T-helper 2 cell treated with Interferon-gamma antibody and Interleukin-4, amounts not matched to agents 100 ng/mL and 5 ng/mL, for 36 hours (primary cell): ENCODE measurements around the gene FYN. TPM values are rescaled to one million over a fixed set of nuclear protein-coding genes. Genes with fewer than 3 reads are reported as not detected.

Experiments used
- intact Hi-C: fragments of 100-400 bp; cut with micrococcal nuclease; formaldehyde crosslinking; loops from one replicate; pipeline ENCODE4 v1.15.1; 2023
- total RNA-seq: library from RNA; stranded (reverse); gene quantifications from 2 replicates; pipeline ENCODE4 v1.2.3, GENCODE V29; 2022

FYN gene
- total RNA-seq, 1 donor from 2014 or later, result 125 TPM

DNA sequence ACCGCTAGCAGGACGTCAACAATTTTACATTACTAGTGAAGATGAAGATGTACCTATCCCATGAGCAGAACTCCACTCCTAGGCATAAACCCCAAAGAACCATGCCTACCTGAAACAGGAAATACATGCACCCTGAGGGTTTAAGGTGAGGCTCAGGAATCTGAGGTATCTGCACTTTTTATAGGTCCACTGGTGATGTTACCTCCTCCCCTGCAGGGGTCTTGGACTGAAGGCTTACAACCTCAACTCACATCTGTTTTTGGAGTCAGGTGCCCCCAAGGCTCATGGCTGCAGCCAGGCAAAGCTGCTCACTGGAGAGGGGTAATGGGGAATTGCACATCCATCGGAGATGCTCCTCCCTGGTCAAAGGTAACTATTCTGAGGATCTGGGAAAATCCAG, 135.1 kb downstream of the FYN start:
- intact Hi-C loops, result no loop called here

DNA sequence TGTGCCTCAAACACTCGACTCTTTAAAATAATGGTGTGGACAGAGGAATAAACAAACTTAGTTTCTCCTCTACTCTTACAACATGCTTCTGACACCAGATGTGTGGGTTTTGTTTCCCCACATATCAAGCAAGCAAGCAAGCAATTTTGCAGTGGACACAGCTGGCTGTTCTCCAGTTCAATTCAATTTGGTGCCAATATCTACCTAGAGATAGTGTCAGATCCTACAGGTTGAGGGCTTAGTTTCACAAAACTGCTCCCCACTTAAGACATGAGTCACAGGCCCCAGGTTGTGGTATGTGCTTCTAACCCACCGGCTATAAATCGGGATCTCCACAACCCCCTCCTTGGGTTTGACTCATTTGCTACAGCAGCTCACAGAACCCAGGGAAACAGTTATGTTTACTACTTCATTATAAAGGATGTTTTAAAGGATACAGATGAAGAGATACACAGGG, 136.2 kb downstream of the FYN start:
- intact Hi-C loops, result no loop called here

DNA sequence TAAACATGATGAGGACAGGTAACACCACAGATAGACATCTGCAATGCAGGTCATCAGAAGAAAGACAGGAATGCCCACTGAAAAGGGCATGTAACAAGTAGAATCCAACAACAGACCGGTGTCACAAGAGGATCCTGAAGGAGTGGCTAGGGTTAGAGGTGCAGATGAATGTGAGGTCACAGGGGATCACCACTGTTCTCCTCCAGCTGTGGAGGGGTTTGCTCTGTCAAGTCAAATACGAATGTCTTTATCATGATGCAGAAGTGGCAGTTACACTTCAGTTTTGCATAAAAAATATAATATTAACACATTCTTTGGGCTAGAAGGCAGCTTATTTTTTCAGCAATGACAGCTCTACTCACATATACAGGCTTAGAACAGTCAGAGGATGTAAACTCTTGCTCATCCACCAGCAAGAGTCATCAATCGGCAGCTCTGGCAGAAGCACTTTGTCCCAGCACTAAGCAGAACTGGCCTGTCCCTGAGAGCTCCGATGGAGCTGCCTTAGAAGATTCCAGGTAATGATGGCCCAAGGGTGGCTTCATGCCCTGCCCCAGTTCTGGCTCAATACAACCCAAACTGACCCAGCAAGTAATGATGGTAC, 137.1 kb downstream of the FYN start:
- intact Hi-C loops, result no loop called here

DNA sequence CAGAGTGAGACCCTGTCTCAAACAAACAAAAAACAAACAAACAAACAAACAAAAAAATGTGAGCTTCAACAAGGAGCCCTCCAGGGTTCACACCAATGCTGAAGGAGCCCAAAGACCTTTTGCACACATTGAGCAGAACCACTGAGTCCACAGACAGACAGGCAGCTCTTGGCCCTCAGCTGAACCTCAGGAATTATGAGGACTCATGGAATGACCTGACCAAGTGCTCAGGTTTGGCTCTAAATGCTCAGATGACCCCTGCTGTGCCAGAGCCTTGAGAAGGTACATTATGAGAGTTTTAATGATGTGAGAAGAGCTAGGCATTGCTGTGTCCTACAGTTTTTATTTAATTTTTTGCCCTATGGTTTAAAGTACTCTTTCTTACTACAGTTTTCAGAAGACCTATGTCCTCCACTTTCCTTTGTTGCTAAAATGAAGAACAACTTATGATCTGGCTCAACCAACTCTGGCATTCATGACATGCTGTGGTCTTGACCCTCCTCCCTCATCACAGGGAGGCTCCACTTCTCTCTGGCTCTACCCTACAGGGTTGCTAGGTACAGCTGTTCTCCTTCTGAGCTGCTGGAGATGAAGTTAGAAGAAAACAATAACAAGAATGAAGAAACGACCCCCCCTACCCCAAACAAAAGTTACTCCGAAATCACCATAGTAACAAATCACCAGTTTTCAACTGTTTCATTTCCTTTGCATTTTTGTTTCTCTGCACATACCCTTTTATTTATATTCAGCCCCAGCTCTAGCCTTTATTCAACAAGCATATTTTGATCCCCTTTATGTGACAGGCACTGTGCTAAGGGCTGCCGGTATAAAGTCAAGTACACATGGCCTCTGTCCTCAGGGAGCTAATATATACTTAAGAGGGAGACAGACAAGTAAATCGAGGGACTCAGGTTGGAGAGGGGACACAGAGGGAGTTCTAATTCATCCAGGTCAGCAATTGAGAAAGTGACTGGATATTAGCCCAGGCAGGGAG, 138.9 kb downstream of the FYN start:
- intact Hi-C loops, result no loop called here

DNA sequence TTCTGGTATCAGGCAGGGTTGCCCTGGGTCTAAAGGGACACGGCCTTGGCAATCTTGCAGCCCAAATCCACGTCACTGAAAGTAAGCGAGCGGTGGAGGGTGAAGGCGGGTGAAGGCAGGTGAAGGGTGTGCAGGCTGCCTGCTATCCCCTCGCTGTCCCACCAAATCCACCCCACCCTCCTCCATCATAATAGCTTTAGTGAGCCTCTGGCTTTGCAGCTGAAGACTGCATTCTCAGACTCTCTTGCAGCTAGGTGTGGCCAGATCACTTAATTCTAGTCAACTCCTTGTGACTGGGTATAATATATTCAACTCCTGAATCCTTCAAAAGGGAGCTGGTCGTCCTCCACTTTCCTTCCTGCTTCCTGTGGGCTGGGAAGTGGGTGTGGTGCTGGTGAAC, 140.9 kb downstream of the FYN start:
- intact Hi-C loops, result no loop called here

DNA sequence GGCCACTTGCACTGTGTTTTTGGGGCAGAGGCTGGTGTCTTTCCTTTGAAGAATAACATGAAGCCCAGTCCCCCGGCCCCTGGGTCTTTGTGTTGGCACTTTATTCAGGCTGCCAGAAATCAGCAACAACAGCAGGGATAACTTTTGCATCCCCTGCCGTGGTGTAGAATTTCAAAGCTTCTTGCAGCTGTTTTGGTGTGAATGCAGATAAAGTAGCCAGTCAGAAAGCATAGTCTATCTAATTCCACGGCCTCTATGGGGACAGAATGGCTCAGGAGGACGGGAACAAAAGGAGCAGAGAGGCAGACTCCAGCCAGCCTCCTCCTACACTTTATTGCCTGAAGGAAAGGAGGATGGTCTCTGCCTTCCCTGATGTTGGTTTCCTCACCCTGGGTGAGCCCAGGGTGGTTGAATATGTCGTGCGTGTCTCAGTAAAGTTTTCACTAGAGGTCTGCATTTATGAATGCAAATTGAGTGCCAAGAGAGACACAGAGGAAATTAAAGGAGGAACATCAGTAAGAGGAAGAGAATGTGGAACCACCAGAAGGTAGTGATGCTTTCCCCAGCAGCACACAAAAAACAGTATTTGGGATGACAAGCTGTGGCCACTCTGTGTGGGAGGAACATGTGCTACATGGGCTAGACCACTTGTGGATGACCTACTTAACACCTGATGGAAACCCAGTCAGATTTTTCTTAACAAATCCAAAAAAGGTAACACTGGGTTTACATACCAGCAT, 141.6 kb downstream of the FYN start:
- intact Hi-C loops, result no loop called here

DNA sequence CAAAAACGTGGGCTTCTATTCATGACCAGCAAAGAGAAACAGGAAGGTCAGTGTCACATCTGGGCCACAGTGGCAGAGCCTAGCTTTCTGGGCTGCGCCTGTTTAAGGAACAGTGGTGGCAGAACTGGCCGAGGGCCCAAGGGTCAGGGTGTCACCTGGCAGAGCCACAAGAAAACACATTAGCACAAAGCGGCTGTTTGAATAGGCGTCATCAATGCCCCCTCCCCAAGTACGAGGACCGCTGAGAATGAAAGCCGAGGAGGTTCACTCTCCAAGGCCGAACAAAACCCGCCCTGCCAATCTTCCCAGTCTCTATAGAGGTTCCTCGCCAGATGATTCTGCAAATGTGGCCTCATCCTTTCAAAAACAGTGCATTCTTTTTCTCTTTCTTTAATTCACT, 142.4 kb downstream of the FYN start:
- intact Hi-C loops, result no loop called here

DNA sequence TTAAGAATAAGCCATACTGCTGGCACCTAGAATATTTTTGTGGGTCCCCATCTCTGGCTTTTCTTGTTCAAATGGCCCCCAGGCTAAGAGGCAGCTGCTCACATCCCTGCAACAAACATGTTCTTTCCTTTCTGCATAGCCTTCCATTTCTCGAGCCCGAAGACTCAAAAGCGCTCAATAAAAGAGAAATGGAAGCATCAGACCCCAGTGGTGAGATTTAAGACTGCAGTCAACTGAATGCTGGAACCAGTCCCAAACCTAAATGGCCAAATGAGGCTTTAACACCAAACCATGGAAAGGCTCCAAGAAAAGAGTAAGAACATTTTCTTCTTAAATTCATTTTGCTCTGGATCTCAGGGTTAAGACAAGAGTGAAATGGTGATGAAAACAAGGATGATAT, 145.4 kb downstream of the FYN start:
- intact Hi-C loops, result no loop called here

DNA sequence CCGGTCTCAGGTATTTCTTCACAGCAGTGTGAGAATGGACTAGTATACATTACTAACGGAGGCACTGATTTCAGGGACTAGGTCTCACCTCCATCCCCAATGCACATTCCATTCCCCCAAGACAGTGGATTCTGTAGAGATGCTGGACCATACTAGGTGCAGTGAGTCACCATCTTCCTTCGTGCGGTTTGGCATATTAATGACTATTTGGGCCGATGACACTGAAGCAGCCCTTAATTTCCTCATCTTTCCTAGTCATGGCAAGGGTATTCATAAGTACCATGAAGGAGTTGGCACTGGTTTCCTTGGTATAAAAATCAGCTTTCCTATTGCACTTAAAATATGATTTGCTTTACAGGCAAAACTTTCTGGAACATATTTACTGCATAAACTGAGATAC, 146.2 kb downstream of the FYN start:
- intact Hi-C loops, result no loop called here

DNA sequence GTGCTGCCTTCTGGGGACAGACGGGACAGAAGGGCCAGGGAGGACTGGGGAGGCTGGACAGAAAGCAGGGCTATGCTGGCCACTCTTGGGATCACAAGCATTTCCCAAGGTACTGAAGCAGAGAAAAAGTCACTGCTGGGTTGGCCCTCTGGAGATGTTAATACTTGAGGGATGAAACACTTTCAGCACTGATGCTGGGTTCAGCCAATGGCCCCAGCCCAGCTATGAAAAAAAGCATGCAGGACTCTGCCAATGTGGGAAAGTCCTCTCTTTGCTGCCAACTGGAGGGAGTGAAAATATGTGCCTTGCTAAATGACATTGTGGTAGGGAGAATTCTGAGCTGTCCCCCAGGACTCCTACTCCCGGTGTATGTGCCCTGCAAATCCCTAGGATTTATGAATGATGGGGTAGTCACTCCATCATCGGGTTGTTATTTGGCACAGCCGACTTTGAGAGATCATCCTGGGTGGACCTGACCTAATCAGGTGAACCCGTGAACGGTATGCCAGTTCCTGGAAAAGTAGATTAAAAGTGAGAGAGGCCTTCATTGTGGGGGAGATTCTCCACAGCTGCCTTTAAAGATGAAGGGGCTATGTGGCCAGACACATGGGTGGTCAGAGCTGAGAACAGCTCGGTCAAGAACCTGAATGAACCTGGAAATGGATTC, 147.7 kb downstream of the FYN start:
- intact Hi-C loops, result loop anchor here (2.0 kb wide), 1 partner anchor 25 kb away; no protein-coding TSS in a partner anchor

DNA sequence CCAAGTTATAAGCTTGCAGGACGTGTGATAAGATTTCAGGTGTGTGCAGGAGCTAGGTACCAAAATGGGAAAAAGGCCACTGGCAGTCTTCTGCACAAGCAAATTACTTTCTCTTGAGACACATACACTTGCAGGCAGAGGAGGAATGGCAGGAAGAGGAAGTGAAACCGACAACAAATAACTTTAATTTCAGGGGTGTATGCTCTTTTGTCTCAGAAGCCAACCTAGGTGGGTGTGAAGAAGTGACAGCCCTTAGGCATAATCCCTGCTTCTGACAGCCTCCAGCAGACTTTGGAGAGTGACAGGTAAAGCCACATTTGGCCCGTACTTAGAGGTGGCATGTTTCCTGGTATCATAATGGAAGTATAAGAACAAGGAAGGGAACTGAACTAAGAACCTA, 148.7 kb downstream of the FYN start:
- intact Hi-C loops, result loop anchor here (2.0 kb wide), 1 partner anchor 26 kb away; no protein-coding TSS in a partner anchor

DNA sequence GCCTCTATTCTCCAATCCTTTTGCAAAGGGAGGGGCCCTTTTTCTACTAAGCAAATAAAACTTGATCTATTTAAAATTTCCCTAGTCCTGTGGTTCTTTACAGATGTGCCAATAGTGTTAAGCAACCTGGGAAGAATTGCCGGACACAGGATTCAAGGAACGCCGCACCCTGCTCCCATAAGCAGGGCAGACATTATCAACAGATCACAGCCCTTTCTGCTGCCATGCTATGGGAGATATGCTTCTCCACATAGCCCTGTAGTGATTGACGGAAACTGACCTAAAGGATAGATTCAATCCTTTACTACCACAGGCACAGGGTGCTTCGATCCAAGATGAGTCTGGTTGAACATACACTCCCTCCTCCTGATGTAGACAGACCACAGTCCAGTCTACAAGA, 149.2 kb downstream of the FYN start:
- intact Hi-C loops, result loop anchor here (2.0 kb wide), 1 partner anchor 27 kb away; no protein-coding TSS in a partner anchor

DNA sequence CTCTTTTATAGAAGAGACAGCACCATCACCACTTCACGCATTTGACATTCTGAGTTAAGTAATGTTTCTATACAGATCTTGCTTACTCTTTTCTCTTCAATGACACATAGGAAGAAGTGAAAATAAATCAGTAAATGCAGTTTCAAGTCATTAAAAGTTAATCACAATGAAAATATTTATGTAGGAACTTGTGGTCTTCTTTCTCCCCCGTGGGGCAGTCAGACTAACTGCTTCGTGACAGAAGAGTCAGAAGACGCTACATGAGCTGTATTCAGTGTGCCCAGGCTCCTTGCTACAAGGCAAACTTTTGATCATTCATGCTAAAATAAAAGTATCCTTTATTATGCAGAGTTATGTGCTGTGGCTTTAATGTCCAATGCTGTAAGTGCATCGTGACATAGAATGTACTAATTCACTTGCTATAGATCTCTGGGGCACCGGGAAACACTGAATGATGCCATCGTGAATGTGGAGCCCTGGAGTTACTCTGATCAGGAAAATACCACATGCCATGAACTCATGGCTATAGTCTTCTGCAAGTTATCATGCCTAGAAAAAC, 149.8 kb downstream of the FYN start:
- intact Hi-C loops, result no loop called here

DNA sequence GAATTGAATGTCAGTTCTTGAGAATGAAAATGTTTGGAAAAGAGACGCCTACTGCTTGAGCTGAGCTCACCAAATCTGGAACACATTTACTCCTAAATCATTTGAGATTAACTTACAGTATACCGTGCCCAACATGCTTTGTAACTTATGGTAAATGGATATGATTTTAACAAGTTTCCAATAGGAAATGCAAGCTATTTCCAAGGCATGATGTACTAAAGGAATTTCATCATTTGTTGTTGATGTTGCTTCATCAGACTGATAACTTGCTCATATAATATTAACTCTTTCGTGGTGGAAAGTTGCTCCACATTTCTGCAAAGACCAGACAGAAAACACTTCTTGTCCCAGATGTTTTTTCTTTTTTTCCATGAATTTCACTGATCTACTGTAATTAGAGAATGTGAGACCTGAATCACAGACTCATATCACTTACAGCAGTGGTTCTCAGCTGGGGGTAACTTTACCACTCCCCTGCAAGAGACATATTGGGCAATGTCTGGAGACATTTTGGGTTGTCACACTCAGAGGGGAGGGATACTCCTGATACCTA, 151.0 kb downstream of the FYN start:
- intact Hi-C loops, result no loop called here

DNA sequence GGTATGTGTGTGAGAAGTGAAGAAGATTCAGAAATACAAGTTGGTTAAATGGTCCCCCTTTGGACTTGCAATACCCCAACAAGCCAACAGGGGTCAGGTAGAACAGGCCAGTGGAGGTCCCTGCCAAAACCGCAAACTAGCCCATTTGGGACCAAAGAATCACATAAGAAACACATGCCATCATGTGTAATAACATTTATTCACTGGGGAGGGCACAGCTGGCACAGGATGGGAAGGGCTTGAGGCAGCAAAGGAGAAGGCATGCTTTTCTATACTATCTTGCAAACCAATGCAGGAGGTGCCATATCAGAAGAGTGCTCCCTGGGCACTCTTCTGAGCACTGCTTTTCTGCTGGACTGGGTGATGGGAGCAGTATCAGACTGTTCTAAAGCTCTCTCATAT, 151.5 kb downstream of the FYN start:
- intact Hi-C loops, result no loop called here

DNA sequence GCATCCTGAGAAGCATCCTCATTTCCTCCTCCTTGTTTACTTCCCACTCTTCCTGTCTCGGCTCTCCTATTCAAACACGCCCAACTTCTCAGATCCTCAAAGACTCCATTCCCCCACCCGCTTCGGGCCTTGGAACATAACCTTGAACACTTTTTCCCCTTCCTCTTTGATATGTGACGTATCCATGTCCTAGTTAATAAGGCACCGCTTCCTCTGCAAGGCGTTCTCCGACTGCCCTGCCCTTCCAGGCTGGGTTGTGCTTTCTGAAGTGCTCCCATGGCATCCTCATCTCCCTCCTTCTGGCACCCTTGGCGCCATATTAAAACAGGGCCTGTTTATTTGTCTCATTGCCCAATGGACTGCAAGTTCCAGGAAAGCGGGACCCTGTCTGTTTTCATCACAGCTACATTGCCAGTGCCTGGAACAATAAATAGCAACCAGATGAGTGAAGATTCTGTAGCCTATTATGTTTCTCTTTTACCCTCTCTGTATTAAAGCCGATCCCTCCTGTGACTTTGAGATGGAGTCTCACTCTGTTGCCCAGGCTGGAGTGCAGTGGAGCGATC, 152.2 kb downstream of the FYN start:
- intact Hi-C loops, result no loop called here

DNA sequence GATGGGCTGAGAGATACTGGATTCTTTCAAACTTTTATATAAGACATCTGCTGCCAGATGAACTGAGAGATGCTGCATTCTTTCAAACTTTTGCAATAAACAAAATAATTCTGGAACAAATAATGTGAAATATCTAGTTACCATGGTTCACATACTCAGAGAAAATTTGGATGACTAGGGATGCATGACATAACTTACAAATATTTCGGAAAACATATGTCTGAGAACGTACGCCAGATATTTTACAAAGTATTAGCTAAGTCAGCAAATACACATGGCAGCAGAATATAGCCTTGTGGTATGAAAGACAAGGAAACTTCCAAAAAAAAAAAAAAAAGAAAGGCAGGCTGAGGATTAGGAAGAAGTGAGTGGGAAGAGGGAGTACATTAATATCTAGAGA, 154.3 kb downstream of the FYN start:
- intact Hi-C loops, result no loop called here

DNA sequence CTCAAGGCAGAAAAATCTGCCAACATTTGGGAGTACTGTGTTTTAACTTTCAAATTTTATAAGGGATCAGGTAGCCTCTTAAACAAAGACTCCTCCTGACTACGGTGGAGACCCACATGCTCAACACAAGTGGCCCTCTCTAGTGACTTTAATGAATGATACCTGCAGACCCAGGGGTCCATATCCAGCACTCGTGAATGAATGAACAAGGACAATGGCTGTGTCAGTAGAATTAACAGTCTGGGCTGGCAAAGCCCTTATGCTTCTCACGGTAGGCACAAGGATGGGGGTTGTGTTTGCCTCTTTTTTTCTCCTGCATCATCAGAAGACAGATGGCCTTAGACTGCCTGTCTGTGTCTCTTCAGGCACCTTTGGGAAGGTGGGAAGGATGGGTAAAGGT, 154.9 kb downstream of the FYN start:
- intact Hi-C loops, result no loop called here

DNA sequence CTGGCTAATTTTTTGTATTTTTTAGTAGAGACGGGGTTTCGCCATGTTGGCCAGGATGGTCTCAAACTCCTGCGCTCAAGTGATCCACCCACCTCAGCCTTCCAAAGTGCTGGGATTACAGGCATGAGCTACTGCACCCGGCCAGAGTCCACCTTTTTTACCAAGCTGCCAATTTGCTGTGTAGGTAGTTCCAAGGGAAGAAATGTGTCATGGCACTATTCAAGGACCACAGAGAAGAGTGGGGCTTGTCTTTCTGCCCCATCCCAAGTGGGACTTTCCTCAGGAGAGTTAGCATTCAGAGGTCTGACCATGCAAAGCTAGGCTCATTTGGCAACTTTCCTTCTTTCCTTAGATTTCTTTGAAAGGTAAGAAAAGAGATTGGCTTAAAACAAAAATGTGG, 155.6 kb downstream of the FYN start:
- intact Hi-C loops, result no loop called here

DNA sequence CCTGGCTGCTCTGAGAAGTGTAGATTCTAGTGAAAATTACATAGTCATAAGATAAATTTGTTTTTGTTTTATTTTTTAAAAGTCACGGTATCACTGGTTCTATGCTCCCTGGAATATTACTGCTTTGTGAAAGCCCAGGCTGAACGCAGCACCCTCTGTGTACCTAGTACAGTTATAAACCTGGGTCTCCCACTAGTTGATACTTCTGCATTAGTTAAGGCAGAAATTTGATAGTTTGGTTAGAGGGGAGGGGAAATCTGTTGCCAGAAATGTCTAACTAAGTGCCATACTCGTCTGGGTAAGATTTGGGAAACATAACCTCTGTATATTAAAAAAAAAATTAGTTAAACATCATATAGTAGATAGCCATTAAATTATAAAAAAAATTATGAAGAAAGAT, 156.9 kb downstream of the FYN start:
- intact Hi-C loops, result no loop called here
